ENCODE results near the gene CHRNA4. TPM values are rescaled to one million over a fixed set of nuclear protein-coding genes. Genes with fewer than 3 reads are reported as not detected.

CHRNA4 gene
- total and polyA plus RNA-seq, 5 donors = 0.02 to 0.54 (median 0.27) TPM; not detected in 1

DNA sequence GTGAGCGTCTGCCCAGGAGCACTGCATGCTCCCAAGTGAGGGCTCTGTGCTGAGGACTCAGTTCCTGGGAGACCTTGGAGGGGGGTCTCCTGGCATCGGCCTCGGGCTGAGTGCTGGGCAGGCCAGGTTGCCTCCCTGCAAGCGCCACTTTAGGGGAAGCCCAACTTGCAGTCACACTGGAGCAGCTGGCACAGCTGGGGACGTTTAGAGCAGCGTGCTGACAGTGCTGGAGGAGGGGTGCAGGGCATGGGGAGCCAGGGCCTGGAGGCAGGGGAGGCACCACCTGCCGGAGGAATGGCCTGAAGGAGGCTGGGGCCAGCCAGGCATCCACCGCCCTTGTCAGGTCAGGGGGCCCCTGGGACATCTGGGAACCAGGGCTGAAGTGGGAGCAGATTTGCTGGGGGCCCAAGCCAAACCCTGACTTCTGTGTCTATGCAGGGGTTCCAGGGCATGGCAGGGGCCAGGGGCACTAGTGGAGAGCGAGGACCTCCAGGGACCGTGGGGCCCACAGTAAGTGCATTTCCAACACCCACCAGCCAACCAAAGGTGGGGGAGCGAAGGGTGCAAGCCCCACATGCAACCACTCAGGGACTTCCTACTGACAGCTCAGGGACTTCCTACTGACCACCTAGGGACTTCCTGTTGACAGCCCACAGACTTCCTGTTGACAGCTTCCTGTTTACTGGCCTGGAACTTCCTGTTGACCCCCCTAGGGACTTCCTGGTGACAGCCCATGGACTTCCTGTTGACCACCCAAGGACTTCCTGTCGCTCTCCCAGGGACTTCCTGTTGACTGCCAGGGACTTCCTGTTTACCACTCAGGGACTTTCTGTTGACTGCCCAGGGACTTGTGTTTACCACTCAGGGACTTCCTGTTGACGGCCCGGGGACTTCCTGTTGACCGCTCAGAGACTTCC, 34.6 kb downstream of the CHRNA4 start:
- no peaks in the 10 kb centered on the region for H3K4me1 ChIP-seq (ENCODE audit: control insufficient read depth, insufficient read depth, low read length)
- ATAC-seq (no peak), DNase-seq (peak in 1 of 3 donors; percentile 30)
- no peaks in the 10 kb centered on the region for H3K9me3 ChIP-seq (ENCODE audit: control insufficient read depth, low read length)
- intact Hi-C loops (cut with DNase I) = no loop called here
- no peak overlapping the region for H3K4me3 ChIP-seq (ENCODE audit: low read length)
- H3K27ac ChIP-seq (ENCODE audit: low read length) = no peak overlapping the region
- WGBS = 86% methylated on average over 15 of the region's 15 CpGs
- H3K27me3 ChIP-seq (ENCODE audit: control insufficient read depth, insufficient read depth) = no peaks in the 10 kb centered on the region

- H3K27ac ChIP-seq (ENCODE audit: low read length) = no peak overlapping the region
- WGBS = 91% methylated on average over 8 of the region's 8 CpGs
- ATAC-seq (no peak), DNase-seq (peak in 1 of 3 donors; percentile 24)
- H3K4me3 ChIP-seq (ENCODE audit: low read length) = no peak overlapping the region
- no peaks in the 10 kb centered on the region for H3K4me1 ChIP-seq (ENCODE audit: control insufficient read depth, insufficient read depth, low read length)
- intact Hi-C loops (cut with DNase I) = no loop called here
- H3K9me3 ChIP-seq (ENCODE audit: control insufficient read depth, low read length) = no peaks in the 10 kb centered on the region
- H3K27me3 ChIP-seq (ENCODE audit: control insufficient read depth, insufficient read depth) = no peaks in the 10 kb centered on the region
Measured at GRCh38 chr20:63325554-63326313, 35.4 kb downstream of the CHRNA4 start.

- H3K9me3 ChIP-seq (ENCODE audit: control insufficient read depth, low read length) = no peaks in the 10 kb centered on the region
- no peak for ATAC-seq
- H3K27me3 ChIP-seq (ENCODE audit: control insufficient read depth, insufficient read depth) = no peaks in the 10 kb centered on the region
- 91% methylated on average over 10 of the region's 10 CpGs for WGBS
- no peak overlapping the region for H3K27ac ChIP-seq (ENCODE audit: low read length)
- H3K4me1 ChIP-seq (ENCODE audit: control insufficient read depth, insufficient read depth, low read length) = no peaks in the 10 kb centered on the region
- intact Hi-C loops (cut with DNase I) = no loop called here
- peak in 1 of 3 donors; percentile 24 for DNase-seq
- H3K4me3 ChIP-seq (ENCODE audit: low read length) = no peak overlapping the region
Measured at GRCh38 chr20:63325021-63325471, 36.1 kb downstream of the CHRNA4 start.

DNA sequence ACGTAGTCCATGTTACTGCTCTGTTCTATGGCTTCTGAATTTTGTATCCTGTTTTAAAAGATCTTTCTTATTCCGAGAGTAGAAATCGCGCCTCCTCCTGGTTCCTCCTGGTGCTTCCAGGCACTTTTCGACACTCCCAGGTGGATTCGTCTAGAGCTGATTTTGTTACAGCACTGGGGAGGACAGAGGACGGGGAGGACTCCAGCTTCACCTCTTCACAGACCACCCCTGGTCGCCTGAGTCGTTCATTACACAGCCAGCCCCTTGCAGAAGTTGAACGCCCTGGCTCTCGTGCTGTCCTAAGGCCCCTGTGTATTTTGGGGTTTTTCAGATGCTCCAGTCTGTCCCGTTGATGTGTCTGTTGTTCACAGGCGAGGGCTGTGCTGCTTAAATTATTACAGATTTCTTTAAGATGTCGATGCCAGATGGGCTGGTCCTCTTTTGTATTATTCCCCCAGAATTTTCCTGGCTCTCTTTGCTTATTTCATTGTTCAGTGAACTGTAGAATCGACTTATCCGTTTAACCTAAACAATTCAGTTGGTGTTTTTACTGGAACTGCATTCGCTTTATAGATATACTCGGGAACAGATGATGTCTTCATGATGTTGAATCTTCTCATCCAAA, 37.7 kb downstream of the CHRNA4 start:
- H3K27me3 ChIP-seq (ENCODE audit: control insufficient read depth, insufficient read depth) = no peaks in the 10 kb centered on the region
- intact Hi-C loops (cut with DNase I) = no loop called here
- no peak for ATAC-seq

GRCh38 chr20:63322933-63323273, 38.2 kb downstream of the CHRNA4 start:
- DNase-seq (peak in 1 of 3 donors; percentile 45), ATAC-seq (no peak)

More for the DNA sequence above, 37.7 kb downstream of the CHRNA4 start:
- DNase-seq = peak in 1 of 3 donors; percentile 9
- H3K4me1 ChIP-seq (ENCODE audit: control insufficient read depth, insufficient read depth, low read length) = no peaks in the 10 kb centered on the region
- H3K9me3 ChIP-seq (ENCODE audit: control insufficient read depth, low read length) = no peaks in the 10 kb centered on the region
- 61% methylated on average over 18 of the region's 18 CpGs for WGBS
- H3K4me3 ChIP-seq (ENCODE audit: low read length) = no peak overlapping the region
- H3K27ac ChIP-seq (ENCODE audit: low read length) = no peak overlapping the region

DNA sequence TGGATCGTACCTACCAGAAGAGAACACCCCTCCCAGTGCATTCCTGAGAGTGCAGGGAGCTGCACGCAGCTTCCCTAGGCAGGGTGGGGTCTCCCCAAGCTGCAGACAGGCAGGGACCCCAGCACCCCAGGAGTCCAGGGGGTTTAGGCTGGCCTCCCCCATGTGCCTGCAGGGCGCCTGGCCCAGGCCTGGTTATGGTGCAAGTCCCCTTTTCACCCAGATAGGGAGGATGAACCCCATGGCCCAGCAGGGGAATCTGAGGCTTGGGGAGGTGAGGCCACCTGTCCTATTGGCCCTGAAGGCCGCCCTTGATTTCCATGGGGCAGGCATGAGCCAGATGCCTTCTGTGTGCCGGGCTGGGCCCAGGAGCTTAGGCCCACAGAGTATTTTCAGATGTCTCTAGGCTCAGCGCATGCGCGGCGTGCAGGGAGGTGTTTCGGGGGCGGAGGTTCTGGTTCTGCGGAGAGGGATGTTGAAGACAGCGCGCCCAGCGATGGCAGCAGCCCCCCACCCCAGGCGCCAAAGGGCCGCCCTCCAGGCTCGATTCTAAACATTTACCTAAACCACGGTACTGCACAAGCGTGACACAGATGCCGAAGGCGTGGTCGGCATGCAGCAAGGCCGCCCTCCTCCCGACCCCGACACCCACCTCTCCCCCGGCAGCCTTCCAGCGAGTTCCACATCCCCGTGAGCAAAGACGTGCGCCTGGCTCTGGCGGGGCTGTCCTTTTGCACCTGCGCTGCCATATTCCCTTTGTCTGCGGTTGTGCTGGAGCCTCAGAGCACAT, 38.8 kb downstream of the CHRNA4 start:
- ATAC-seq (no peak), DNase-seq (peak in 1 of 3 donors; percentile 53)
- Histone ChIP-seq H3K9me3 (ENCODE audit: control insufficient read depth, low read length) (no peaks in the 10 kb centered on the region), H3K27me3 (ENCODE audit: control insufficient read depth, insufficient read depth) (no peaks in the 10 kb centered on the region), H3K4me1 (ENCODE audit: control insufficient read depth, insufficient read depth, low read length) (no peaks in the 10 kb centered on the region), H3K4me3 (ENCODE audit: low read length) (no peak overlapping the region), H3K27ac (ENCODE audit: low read length) (no peak overlapping the region)
- WGBS = 64% methylated on average over 34 of the region's 34 CpGs
- intact Hi-C loops (cut with DNase I) = no loop called here

More at GRCh38 chr20:63322933-63323273, 38.2 kb downstream of the CHRNA4 start:
- H3K4me1 ChIP-seq (ENCODE audit: control insufficient read depth, insufficient read depth, low read length) = no peaks in the 10 kb centered on the region
- 24% methylated on average over 15 of the region's 15 CpGs for WGBS
- no peak overlapping the region for H3K27ac ChIP-seq (ENCODE audit: low read length)
- H3K9me3 ChIP-seq (ENCODE audit: control insufficient read depth, low read length) = no peaks in the 10 kb centered on the region
- no peak overlapping the region for H3K4me3 ChIP-seq (ENCODE audit: low read length)
- no peaks in the 10 kb centered on the region for H3K27me3 ChIP-seq (ENCODE audit: control insufficient read depth, insufficient read depth)
- intact Hi-C loops (cut with DNase I) = no loop called here

DNA sequence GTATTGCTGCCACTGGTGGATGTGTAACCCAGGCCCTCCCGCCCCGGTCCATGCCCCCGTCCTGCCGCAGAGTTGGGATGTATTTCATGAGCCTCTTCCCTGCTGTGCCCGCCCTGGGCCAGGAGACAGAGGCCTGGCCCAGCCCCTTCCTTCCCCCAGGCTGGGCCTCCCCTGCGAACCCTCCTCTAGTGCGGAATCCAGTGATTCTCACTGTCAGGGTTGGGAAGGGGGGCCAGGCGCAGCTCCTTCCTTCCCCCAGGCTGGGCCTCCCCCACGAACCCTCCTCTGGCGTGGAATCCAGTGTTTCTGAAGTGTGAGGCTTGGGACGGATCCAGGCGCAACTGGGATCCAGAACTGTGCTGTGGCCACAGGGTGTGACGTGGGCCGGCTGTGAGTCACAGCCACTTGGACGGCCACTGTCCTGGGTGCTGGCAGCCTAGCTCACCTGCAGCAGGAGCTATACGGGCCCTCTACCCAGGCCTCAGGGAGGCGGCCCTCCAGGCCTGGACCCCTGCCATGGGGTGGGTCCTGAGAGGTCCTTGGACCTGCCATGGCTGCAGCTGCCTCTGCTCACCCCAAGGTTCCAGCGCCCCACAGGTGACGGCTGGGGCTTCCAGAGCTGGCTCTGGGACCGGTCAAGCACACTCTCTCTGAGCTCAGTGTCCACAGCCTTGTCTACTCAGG, 39.9 kb downstream of the CHRNA4 start:
- Histone ChIP-seq H3K9me3 (ENCODE audit: control insufficient read depth, low read length) (no peaks in the 10 kb centered on the region), H3K27me3 (ENCODE audit: control insufficient read depth, insufficient read depth) (no peaks in the 10 kb centered on the region)
- 32% methylated on average over 20 of the region's 20 CpGs for WGBS

DNA sequence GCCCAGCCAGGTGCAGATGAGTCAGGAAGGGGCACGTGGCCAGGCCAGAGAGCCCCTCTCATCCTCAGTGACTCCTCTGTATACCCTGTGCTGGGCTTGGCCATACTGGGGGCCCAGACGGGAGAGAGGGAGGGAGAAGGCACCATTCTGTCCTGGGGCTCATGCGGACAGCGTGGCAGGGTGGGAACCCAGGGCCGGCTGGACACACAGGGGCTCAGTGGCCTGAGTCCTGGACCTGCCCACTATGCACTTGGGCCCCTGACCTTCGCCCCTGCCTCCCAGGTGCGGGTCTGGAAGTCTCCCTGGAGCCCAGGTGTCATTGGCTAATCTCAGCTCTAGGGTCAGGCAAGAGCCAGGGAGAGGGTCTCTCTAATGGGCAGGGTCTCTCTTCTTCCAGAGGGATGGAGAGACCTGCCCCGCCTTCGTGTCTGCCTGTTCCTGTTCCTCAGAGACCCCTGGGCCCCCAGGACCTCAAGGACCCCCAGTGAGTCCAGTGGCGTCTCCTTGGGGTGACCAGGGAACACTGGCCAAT, 40.5 kb downstream of the CHRNA4 start:
- no peaks in the 10 kb centered on the region for H3K9me3 ChIP-seq (ENCODE audit: control insufficient read depth, low read length)
- no peaks in the 10 kb centered on the region for H3K4me1 ChIP-seq (ENCODE audit: control insufficient read depth, insufficient read depth, low read length)
- H3K4me3 ChIP-seq (ENCODE audit: low read length) = no peak overlapping the region
- 77% methylated on average over 10 of the region's 10 CpGs for WGBS
- ATAC-seq (no peak), DNase-seq (peak in 1 of 3 donors; percentile 54)
- H3K27me3 ChIP-seq (ENCODE audit: control insufficient read depth, insufficient read depth) = no peaks in the 10 kb centered on the region
- intact Hi-C loops (cut with DNase I) = no loop called here
- H3K27ac ChIP-seq (ENCODE audit: low read length) = no peak overlapping the region

More for the DNA sequence above, 39.9 kb downstream of the CHRNA4 start:
- Histone ChIP-seq H3K4me3 (ENCODE audit: low read length) (no peak overlapping the region), H3K27ac (ENCODE audit: low read length) (no peak overlapping the region), H3K4me1 (ENCODE audit: control insufficient read depth, insufficient read depth, low read length) (no peaks in the 10 kb centered on the region)
- ATAC-seq (peak; percentile 86 to 88), DNase-seq (peak; percentile 91 to 94 (median 92))
- intact Hi-C loops (cut with DNase I) = no loop called here

- no peak for ATAC-seq
- 83% methylated on average over 23 of the region's 23 CpGs for WGBS
- no peak overlapping the region for H3K4me3 ChIP-seq (ENCODE audit: low read length)
- H3K27me3 ChIP-seq (ENCODE audit: control insufficient read depth, insufficient read depth) = no peaks in the 10 kb centered on the region
- peak in 1 of 3 donors; percentile 36 for DNase-seq
- no peaks in the 10 kb centered on the region for H3K4me1 ChIP-seq (ENCODE audit: control insufficient read depth, insufficient read depth, low read length)
- no peak overlapping the region for H3K27ac ChIP-seq (ENCODE audit: low read length)
- intact Hi-C loops (cut with DNase I) = no loop called here
- H3K9me3 ChIP-seq (ENCODE audit: control insufficient read depth, low read length) = no peaks in the 10 kb centered on the region
Measured at GRCh38 chr20:63320041-63320511, 41.1 kb downstream of the CHRNA4 start.
